ENCODE data around the gene POLRMT.
A peak's percentile ranks its signal among the peaks of the same experiment; 100 is the strongest.

POLRMT gene

GRCh38 chr19:575527-576506 is 57.5 kb downstream of the POLRMT start:
- peak; percentile 55 for DNase-seq

- DNase-seq: no peak
These were observed 58.4 kb downstream of the POLRMT start for GRCh38 chr19:574658-575526.

GRCh38 chr19:573519-573825 is 59.9 kb downstream of the POLRMT start:
- no peak for DNase-seq

GRCh38 chr19:572743-573518 is 60.4 kb downstream of the POLRMT start:
- DNase-seq: peak; percentile 73

- peak; percentile 99 for DNase-seq
These were observed 61.1 kb downstream of the POLRMT start, which contains the start of gene BSG for GRCh38 chr19:572140-572742. Gene BSG (plus strand): TSS chr19:572596. CDS start chr19:572635, 39 bp downstream.

GRCh38 chr19:571566-571974 is 61.8 kb downstream of the POLRMT start:
- DNase-seq: no peak

- peak; percentile 56 for DNase-seq
These were observed 62.3 kb downstream of the POLRMT start for GRCh38 chr19:570937-571565.

GRCh38 chr19:570251-570686 is 63.1 kb downstream of the POLRMT start:
- DNase-seq: no peak

GRCh38 chr19:567296-567900 is 65.9 kb downstream of the POLRMT start:
- no peak for DNase-seq
